Mesothelial cell of epicardium (in vitro differentiated cells): ENCODE data around the gene PARVG. TPM values are rescaled to one million over a fixed set of nuclear protein-coding genes. Genes with fewer than 3 reads are reported as not detected.

Experiments used
- DNase-seq, 2 experiments: peaks; one replicate each; pipeline ENCODE4 v3.0.0; 2021; ENCODE audit warnings: low spot score in 2 of 2; ENCODE audit not compliant: unreplicated experiment in 2 of 2
- H3K27ac Mint-ChIP-seq: 2 replicates; pipeline ENCODE4 v1.8.0; 2021; ENCODE audit warnings: mixed read lengths
- H3K27me3 Mint-ChIP-seq: 2 replicates; pipeline ENCODE4 v1.8.0; 2021; ENCODE audit warnings: low read depth, mixed read lengths
- H3K36me3 Mint-ChIP-seq: 2 replicates; pipeline ENCODE4 v1.8.0; 2021; ENCODE audit warnings: mixed read lengths
- H3K4me1 Mint-ChIP-seq: 2 replicates; pipeline ENCODE4 v1.8.0; 2021; ENCODE audit warnings: mixed read lengths
- H3K4me3 Mint-ChIP-seq: 2 replicates; pipeline ENCODE4 v1.8.0; 2021; ENCODE audit warnings: mild to moderate bottlenecking, moderate library complexity, mixed read lengths
- H3K9me3 Mint-ChIP-seq: 2 replicates; pipeline ENCODE4 v1.8.0; 2021; ENCODE audit warnings: mixed read lengths
- total RNA-seq: library from RNA; stranded (reverse); gene quantifications from 3 replicates; pipeline ENCODE4 v1.2.1, GENCODE V29; 2021
- TF ChIP-seq, protein P1 (sequence below): fragments of 200-600 bp; sonication (generic); IDR thresholded peaks from one replicate; pipeline ENCODE4 v1.5.0; 2021; ENCODE audit warnings: antibody characterized with exemption; ENCODE audit not compliant: unreplicated experiment

Gene PARVG
- total RNA-seq, 1 donor from 2014 or later = 1.0 TPM

DNA sequence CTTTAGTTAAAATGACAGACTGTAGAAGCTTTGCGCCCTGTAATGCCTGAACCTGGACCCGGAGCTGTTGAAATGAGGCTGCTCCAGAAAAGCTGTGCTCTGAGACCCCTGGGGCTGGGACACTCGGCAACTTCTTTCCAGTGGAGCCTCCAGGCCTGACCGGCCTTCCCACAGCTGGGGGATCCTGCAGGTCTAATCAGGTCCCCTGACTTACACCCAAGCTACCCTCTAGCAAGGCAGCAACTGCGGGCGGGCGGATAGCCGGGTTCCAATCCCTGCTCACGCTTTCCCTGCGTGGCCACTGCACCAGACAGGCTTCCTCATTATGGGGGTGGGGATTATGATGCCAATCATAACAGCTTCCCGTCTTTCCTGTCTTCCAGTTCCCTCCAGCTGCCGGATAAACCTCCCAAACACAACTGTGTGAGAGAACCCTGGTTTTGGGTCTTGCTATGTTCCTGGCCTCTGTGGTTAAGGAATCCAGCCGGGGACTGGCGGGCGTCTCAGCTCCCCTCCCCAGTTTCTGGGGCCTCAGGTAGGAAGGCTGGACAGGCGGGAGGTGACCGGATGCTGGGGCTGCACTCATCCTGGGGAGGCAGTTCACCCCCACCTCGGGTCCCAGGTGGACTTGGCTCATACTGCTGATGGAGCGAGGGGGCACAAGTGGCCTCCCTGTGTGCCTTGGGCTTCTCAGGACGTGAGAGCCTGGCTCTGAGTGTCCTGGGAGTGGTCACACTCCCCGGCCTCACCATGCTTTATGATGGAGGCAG is 38.6 kb downstream of the PARVG start:
- no peaks in the 10 kb centered on the region for H3K36me3 Mint-ChIP-seq
- peaks cover 19% of the 10 kb centered on the region for H3K27me3 Mint-ChIP-seq
- no peak overlapping the region for H3K27ac Mint-ChIP-seq
- H3K4me3 Mint-ChIP-seq = no peak overlapping the region
- no peaks in the 10 kb centered on the region for H3K4me1 Mint-ChIP-seq
- TF ChIP-seq, protein P1, sequence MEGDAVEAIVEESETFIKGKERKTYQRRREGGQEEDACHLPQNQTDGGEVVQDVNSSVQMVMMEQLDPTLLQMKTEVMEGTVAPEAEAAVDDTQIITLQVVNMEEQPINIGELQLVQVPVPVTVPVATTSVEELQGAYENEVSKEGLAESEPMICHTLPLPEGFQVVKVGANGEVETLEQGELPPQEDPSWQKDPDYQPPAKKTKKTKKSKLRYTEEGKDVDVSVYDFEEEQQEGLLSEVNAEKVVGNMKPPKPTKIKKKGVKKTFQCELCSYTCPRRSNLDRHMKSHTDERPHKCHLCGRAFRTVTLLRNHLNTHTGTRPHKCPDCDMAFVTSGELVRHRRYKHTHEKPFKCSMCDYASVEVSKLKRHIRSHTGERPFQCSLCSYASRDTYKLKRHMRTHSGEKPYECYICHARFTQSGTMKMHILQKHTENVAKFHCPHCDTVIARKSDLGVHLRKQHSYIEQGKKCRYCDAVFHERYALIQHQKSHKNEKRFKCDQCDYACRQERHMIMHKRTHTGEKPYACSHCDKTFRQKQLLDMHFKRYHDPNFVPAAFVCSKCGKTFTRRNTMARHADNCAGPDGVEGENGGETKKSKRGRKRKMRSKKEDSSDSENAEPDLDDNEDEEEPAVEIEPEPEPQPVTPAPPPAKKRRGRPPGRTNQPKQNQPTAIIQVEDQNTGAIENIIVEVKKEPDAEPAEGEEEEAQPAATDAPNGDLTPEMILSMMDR = no peak
- peaks cover 4% of the 10 kb centered on the region for H3K9me3 Mint-ChIP-seq
- no peak for DNase-seq

DNA sequence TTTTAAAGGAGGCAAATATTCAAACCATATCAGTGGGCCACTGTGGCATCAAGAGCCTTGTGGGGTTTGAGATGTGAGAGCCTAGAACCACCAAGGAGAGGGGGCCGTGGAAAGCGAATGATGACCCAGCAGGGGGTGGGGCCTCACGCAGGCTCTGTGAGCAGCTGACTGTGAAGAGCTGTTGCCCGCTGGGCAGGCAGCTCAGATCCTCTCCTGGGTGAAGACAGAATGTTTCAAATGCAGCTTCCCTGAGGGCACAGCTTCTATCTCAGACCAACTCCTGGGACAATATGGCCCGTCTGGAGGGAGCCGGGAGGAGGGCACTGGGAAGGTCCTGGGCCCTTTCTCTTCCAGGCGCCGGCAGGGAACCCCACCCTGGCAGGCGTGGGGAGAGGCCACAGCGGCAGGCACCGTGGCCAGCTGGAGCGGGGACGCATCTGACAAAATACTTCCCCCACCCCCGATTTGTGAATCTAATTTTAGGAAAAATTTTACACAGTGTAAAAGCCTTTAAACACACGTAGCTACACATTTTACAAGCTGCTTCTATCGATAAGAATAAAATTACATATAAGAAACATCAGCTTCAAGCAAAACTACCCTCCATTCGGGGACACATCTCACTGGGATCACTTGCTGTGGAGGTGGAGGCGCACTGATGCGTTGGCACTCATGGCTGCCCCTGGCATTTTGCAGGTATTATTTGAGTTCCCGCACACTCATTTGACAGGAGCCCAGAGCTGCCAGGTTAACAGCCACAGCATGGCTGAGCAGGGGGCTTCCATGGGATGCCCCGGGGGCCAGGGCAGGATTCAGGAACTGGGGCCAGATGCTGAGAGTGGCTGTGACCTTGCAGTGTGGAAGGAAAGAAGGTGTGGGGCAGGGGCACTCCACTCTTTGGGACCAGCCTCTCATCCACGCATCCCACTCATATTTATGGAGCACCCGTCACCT is 40.3 kb downstream of the PARVG start:
- Mint-ChIP-seq H3K4me3 (no peak overlapping the region), H3K36me3 (no peaks in the 10 kb centered on the region), H3K27me3 (peaks cover 33% of the 10 kb centered on the region), H3K4me1 (no peaks in the 10 kb centered on the region), H3K9me3 (peaks cover 4% of the 10 kb centered on the region), H3K27ac (no peak overlapping the region)
- DNase-seq = no peak
- TF ChIP-seq, protein P1 = no peak

DNA sequence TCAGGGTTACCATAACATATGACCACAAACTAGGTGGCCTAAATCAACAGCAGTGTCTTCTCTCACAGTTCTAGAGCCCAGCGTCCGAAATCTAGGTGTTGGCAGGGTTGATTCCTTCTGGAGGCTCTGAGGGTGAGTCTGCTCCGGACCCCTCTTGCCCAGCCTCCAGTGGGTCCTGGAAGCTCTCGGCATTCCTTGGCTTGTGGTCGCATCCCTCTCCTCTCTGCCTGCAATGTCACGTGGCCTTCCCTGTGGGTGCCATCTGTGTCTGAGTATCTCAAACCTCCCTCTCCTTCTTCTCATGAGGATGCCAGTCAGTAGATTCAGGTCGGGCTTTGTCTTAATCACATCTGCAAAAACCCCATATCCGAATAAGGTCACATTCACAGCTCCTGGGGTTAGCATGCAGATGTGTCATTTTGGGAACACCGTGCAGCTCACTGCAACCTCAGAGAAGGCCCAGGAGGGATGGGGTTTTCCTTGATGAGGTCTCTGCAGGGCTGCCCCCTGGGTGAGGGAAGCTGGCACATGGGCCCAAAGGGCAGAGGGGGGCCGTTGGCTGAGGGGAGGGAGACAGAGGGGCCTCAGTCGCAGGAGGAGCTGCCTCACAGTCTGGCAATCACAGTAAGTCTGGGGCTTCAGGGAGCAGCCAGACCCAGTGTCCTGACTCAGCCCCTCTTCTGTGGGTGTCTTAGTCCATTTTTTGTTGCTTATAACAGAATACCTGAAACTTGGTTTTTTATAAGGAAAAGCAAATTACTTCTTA is 41.2 kb downstream of the PARVG start:
- Mint-ChIP-seq H3K36me3 (no peaks in the 10 kb centered on the region), H3K27me3 (peaks cover 36% of the 10 kb centered on the region), H3K27ac (no peak overlapping the region), H3K9me3 (peaks cover 5% of the 10 kb centered on the region), H3K4me1 (no peaks in the 10 kb centered on the region), H3K4me3 (no peak overlapping the region)
- DNase-seq = no peak
- TF ChIP-seq, protein P1 = no peak

DNA sequence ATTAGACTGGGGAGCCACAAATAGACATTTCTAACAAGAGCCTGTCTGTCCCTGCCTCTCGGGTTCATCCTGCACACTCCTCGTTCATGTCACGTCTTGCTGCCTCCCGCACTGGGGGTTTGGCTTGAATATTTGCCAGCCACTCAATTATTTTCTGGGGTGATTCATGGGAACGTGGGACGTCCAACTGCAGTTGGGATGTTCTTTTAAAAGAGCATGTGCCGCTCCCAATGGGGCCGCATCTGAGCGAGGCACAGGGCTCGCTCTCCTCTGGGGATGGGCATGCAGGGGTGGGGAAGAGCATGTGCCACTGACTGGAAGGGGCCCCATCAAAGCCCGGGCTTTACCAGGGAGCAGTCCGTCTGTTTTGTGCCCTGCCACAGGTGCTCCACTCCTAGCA is 43.4 kb downstream of the PARVG start:
- Mint-ChIP-seq H3K9me3 (peaks cover 17% of the 10 kb centered on the region), H3K36me3 (no peaks in the 10 kb centered on the region), H3K4me1 (no peaks in the 10 kb centered on the region), H3K4me3 (no peak overlapping the region), H3K27me3 (peaks cover 36% of the 10 kb centered on the region), H3K27ac (no peak overlapping the region)
- TF ChIP-seq, protein P1 = no peak
- DNase-seq = no peak

DNA sequence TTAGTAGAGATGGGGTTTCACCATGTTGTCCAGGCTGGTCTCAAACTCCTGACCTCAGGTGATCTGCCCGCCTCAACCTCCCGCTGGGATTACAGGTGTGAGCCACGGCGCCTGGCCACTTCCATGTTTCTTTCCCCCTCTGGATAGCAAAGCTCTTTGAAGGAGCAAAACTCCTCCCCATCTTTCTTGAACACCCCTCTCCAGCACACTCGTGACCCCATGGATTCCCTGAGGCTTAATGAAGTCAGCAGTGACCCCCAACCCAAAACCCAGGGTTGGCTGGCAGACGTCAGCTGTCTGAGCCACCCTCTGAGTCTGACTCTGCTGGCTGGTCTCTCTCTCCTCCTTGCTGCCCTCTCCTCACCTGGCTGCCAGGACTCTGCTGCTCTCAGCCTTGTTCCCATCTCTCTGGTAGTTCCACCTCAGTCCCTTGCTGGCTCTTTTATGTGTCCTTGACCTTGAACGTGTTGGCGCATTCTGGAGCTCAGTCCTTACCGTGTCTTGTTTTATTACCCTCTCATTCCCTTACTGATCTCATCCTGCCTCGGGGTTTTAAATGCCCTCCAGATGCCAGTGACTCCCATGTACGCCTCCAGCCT is 44.5 kb downstream of the PARVG start:
- no peak overlapping the region for H3K27ac Mint-ChIP-seq
- peaks cover 25% of the 10 kb centered on the region for H3K9me3 Mint-ChIP-seq

More for the DNA sequence above, 44.5 kb downstream of the PARVG start:
- Mint-ChIP-seq H3K4me3 (no peak overlapping the region), H3K4me1 (no peaks in the 10 kb centered on the region), H3K36me3 (no peaks in the 10 kb centered on the region), H3K27me3 (peaks cover 36% of the 10 kb centered on the region)
- no peak for DNase-seq
- TF ChIP-seq, protein P1 = no peak
